Spinal cord (tissue), 10 donors: ENCODE measurements around the gene DNAJC19. TPM values are rescaled to one million over a fixed set of nuclear protein-coding genes. Genes with fewer than 3 reads are reported as not detected.
A peak's percentile ranks its signal among the peaks of the same experiment; 100 is the strongest.
"Not testable (repeated sequence)": the region's sequence is repeated elsewhere in the genome, so short reads cannot be mapped to it uniquely, and the experiment has no call there.

Experiments used
- DNase-seq, 6 donors: peaks; one replicate each; pipeline versions ENCODE4 v3.0.0 to v3.0.0-alpha.2; 2013 to 2015; ENCODE audit warnings: low spot score in 6 of 6, low read depth in 4 of 6
- H3K27ac ChIP-seq: one replicate; pipeline ENCODE4 v1.5.1; 2013; ENCODE audit warnings: low read depth, low read length, control low read depth
- H3K27me3 ChIP-seq: one replicate; pipeline ENCODE4 v1.6.1; 2013; ENCODE audit warnings: low read length; ENCODE audit not compliant: control insufficient read depth, insufficient read depth
- H3K36me3 ChIP-seq: one replicate; pipeline ENCODE4 v1.6.1; 2013; ENCODE audit warnings: low read length; ENCODE audit not compliant: control insufficient read depth, insufficient read depth
- H3K4me1 ChIP-seq: one replicate; pipeline ENCODE4 v1.6.1; 2013; ENCODE audit warnings: low read length; ENCODE audit not compliant: control insufficient read depth, insufficient read depth
- H3K4me3 ChIP-seq: one replicate; pipeline ENCODE4 v1.5.1; 2013; ENCODE audit warnings: low read depth, low read length, control low read depth
- H3K9me3 ChIP-seq: one replicate; pipeline ENCODE4 v1.6.1; 2013; ENCODE audit warnings: low read length; ENCODE audit not compliant: control insufficient read depth, insufficient read depth
- WGBS: methylation state at CpG from one replicate; pipeline ENCODE4 v1.1.5; 2013; ENCODE audit warnings: missing lambda C conversion rate; ENCODE audit not compliant: insufficient coverage; 5-methylcytosine and 5-hydroxymethylcytosine counted together
- long read RNA-seq, 4 donors: transcript quantifications; one replicate each; lab custom pipeline, GENCODE V29; 2026
- polyA plus RNA-seq, 2 donors: library from polyadenylated mRNA; unstranded; fragments of 120-200 nt; gene quantifications; one replicate each; pipeline ENCODE4 v1.2.1, GENCODE V29; 2013; ENCODE audit not compliant: insufficient read length in 2 of 2
- total RNA-seq, 2 donors: library from RNA; depleted of rRNA in 1 of 2; stranded (reverse); fragments of 120-200 nt in 1 of 2; fragments of >200 nt in 1 of 2; gene quantifications; one replicate each; pipeline versions ENCODE4 v1.2.3 to v1.2.4, GENCODE V29; 2013 to 2014
- donor health status: healthy.

The DNAJC19 gene
- 10 to 100 TPM; 40.1 to 41.8 TPM for total RNA-seq
- 10 to 100 TPM; 56.0 to 56.7 TPM for polyA plus RNA-seq
- long read RNA-seq, donor 1, transcript DNAJC19-209 (5 exons, 769 nt): minor isoform, 7 of 91 reads
- long read RNA-seq, donor 1, transcript DNAJC19-202 (5 exons, 1,239 nt): minor isoform, 9 of 91 reads
- long read RNA-seq, donor 1, transcript DNAJC19-206 (3 exons, 1,133 nt): minor isoform, 6 of 91 reads
- long read RNA-seq, donor 1, transcript DNAJC19-201 (6 exons, 1,454 nt): major isoform, 63 of 91 reads
- long read RNA-seq, donor 1, partial matches to known transcripts: 0 of 91 reads
- long read RNA-seq, donor 1, other reads (novel, unspliced or antisense): 0 of 91 reads
- long read RNA-seq, donor 2, transcript DNAJC19-201 (6 exons, 1,454 nt): major isoform, 20 of 32 reads
- long read RNA-seq, donor 2, transcript DNAJC19-202 (5 exons, 1,239 nt): minor isoform, 7 of 32 reads
- long read RNA-seq, donor 2, partial matches to known transcripts: 0 of 32 reads
- long read RNA-seq, donor 2, other reads (novel, unspliced or antisense): 0 of 32 reads
- long read RNA-seq, donor 3, transcript DNAJC19-201 (6 exons, 1,454 nt): major isoform, 22 of 33 reads
- long read RNA-seq, donor 3, transcript DNAJC19-202 (5 exons, 1,239 nt): minor isoform, 8 of 33 reads
- long read RNA-seq, donor 3, partial matches to known transcripts: 0 of 33 reads
- long read RNA-seq, donor 3, other reads (novel, unspliced or antisense): 0 of 33 reads
- long read RNA-seq, donor 4, transcript DNAJC19-202 (5 exons, 1,239 nt): minor isoform, 19 of 146 reads
- long read RNA-seq, donor 4, transcript DNAJC19-206 (3 exons, 1,133 nt): minor isoform, 6 of 146 reads
- long read RNA-seq, donor 4, transcript DNAJC19-208 (6 exons, 828 nt): minor isoform, 7 of 146 reads
- long read RNA-seq, donor 4, transcript DNAJC19-201 (6 exons, 1,454 nt): major isoform, 95 of 146 reads
- long read RNA-seq, donor 4, partial matches to known transcripts: 5 of 146 reads
- long read RNA-seq, donor 4, other reads (novel, unspliced or antisense): 0 of 146 reads

GRCh38 chr3:180989291-180990163, at the start of gene DNAJC19:
Gene DNAJC19 (minus strand): TSS chr3:180989736. CDS start chr3:180989602, 134 bp downstream.
- H3K9me3 ChIP-seq: no peaks in the 10 kb centered on the region
- peaks cover 4% of the 10 kb centered on the region for H3K36me3 ChIP-seq
- peak; percentile 89 to 99 (median 96) for DNase-seq
- under 1% methylated on average over 27 of the region's 43 CpGs for WGBS
- H3K4me1 ChIP-seq: peaks cover 5% of the 10 kb centered on the region
- peak within 1 kb of the TSS; percentile 74 for H3K4me3 ChIP-seq
- H3K27ac ChIP-seq: peak within 1 kb of the TSS; percentile 75
- no peaks in the 10 kb centered on the region for H3K27me3 ChIP-seq

DNA sequence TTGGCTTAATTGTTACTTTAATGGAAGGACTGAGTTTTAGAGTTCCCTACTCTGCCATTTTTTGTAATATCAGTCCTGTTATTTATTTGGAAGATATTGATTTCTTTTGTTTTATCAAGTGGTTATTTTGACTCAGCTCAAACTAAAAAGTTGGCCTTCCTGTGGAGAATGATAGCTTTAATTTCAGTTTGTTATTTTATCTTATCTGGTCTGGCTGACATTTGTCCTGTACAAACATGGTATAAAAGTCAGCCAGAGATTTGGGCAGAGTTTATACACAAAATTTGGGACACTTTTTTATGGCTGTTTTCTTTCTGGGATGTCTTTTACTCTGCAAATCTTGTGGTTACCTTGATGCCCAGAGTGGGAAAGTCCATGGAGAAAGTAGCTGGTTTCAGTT, 41.4 kb upstream of the DNAJC19 start:
- Histone ChIP-seq H3K4me1 (no peaks in the 10 kb centered on the region), H3K9me3 (no peaks in the 10 kb centered on the region), H3K27ac (no peak overlapping the region), H3K36me3 (no peaks in the 10 kb centered on the region), H3K4me3 (no peak overlapping the region), H3K27me3 (no peaks in the 10 kb centered on the region)
- no peak for DNase-seq

GRCh38 chr3:181025204-181025603, 35.7 kb upstream of the DNAJC19 start:
- Histone ChIP-seq H3K36me3 (no peaks in the 10 kb centered on the region), H3K9me3 (peaks cover 2% of the 10 kb centered on the region), H3K27ac (no peak overlapping the region), H3K4me1 (no peaks in the 10 kb centered on the region), H3K4me3 (no peak overlapping the region), H3K27me3 (no peaks in the 10 kb centered on the region)
- no peak for DNase-seq

GRCh38 chr3:181017690-181018089, 28.2 kb upstream of the DNAJC19 start:
- Histone ChIP-seq H3K27me3 (no peaks in the 10 kb centered on the region), H3K4me1 (no peaks in the 10 kb centered on the region), H3K4me3 (no peak overlapping the region), H3K27ac (no peak overlapping the region), H3K36me3 (no peaks in the 10 kb centered on the region), H3K9me3 (no peaks in the 10 kb centered on the region)
- no peak for DNase-seq
- WGBS: no CpG with 5 or more reads among the region's 2 CpGs

- Histone ChIP-seq H3K4me1 (no peaks in the 10 kb centered on the region), H3K27me3 (no peaks in the 10 kb centered on the region), H3K9me3 (peaks cover 1% of the 10 kb centered on the region), H3K4me3 (no peak overlapping the region), H3K27ac (no peak overlapping the region), H3K36me3 (no peaks in the 10 kb centered on the region)
- no peak for DNase-seq
- WGBS: 71% methylated on average over 1 of the region's 5 CpGs
Observed at GRCh38 chr3:181009225-181009624, 19.7 kb upstream of the DNAJC19 start.

DNA sequence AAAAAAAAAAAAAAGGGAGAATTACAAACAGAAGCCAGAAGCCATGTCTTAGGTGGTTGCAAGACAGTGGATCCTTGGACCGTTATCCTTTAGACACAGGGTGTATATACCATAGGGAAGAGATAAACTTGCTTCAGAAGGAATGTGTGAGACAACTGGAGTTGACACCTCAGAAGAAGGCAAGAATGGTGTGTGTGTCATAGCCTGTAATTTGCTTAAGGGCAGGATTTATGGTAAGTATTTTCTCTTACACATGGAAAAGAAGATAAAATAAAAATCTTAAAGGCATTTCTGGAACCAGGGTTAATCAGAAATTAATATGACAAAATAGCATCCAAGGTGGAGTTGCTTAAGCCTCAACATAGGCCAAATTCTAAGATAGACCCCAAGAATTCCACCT, 19.3 kb upstream of the DNAJC19 start:
- H3K27me3 ChIP-seq: no peaks in the 10 kb centered on the region
- H3K27ac ChIP-seq: no peak overlapping the region
- no peak for DNase-seq
- peaks cover 1% of the 10 kb centered on the region for H3K9me3 ChIP-seq
- WGBS: 67% methylated on average over 1 of the region's 1 CpG
- H3K4me1 ChIP-seq: no peaks in the 10 kb centered on the region
- H3K4me3 ChIP-seq: no peak overlapping the region
- no peaks in the 10 kb centered on the region for H3K36me3 ChIP-seq

- Histone ChIP-seq H3K36me3 (no peaks in the 10 kb centered on the region), H3K27ac (no peak overlapping the region), H3K4me3 (no peak overlapping the region), H3K9me3 (peaks cover 3% of the 10 kb centered on the region), H3K27me3 (no peaks in the 10 kb centered on the region), H3K4me1 (no peaks in the 10 kb centered on the region)
- no CpG with 5 or more reads among the region's 3 CpGs for WGBS
- DNase-seq: no peak
Observed at GRCh38 chr3:181007262-181007661, 17.7 kb upstream of the DNAJC19 start.

GRCh38 chr3:181006541-181006940, 17.0 kb upstream of the DNAJC19 start:
- H3K4me3 ChIP-seq: no peak overlapping the region
- H3K27me3 ChIP-seq: no peaks in the 10 kb centered on the region
- DNase-seq: no peak
- H3K36me3 ChIP-seq: no peaks in the 10 kb centered on the region
- peaks cover 1% of the 10 kb centered on the region for H3K9me3 ChIP-seq
- H3K4me1 ChIP-seq: no peaks in the 10 kb centered on the region
- no peak overlapping the region for H3K27ac ChIP-seq
- WGBS: no CpG with 5 or more reads among the region's 7 CpGs

- DNase-seq, H3K4me3 ChIP-seq, H3K27me3 ChIP-seq, H3K4me1 ChIP-seq, H3K36me3 ChIP-seq, H3K9me3 ChIP-seq, H3K27ac ChIP-seq: not testable (repeated sequence)
- WGBS: 88% methylated on average over 1 of the region's 2 CpGs
Observed at GRCh38 chr3:181003469-181003868, 13.9 kb upstream of the DNAJC19 start.
